Esophagus muscularis mucosa (tissue), 4 donors: ENCODE results near the gene MDGA2. TPM values are rescaled to one million over a fixed set of nuclear protein-coding genes. Genes with fewer than 3 reads are reported as not detected.

ENCODE experiments used
- DNase-seq: peaks from one replicate; pipeline ENCODE4 v3.0.0-alpha.2; 2017; ENCODE audit errors: extremely low spot score
- H3K27ac ChIP-seq, 4 donors: fragments of 200-600 bp; sonication (generic); replicated peaks in 1 of 4; 1 replicate in 3 of 4; 2 replicates in 1 of 4; pipeline ENCODE4 v1.5.1; 2016 to 2019; ENCODE audit warnings: mild to moderate bottlenecking in 1 of 4
- H3K27me3 ChIP-seq, 4 donors: fragments of 200-600 bp; sonication (generic); one replicate each; pipeline versions ENCODE4 v1.5.1 to v1.6.0; 2016 to 2019
- H3K36me3 ChIP-seq, 4 donors: fragments of 200-600 bp; sonication (generic); one replicate each; pipeline ENCODE4 v1.5.1; 2016 to 2019
- H3K4me1 ChIP-seq, 4 donors: fragments of 200-600 bp; sonication (generic); one replicate each; pipeline ENCODE4 v1.5.1; 2016 to 2019
- H3K4me3 ChIP-seq, 4 donors: fragments of 200-600 bp; sonication (generic); 1 replicate in 2 of 4; 2 replicates in 2 of 4; pipeline ENCODE4 v1.5.1; 2016 to 2019; ENCODE audit warnings: mild to moderate bottlenecking in 4 of 4, moderate library complexity in 1 of 4
- H3K9me3 ChIP-seq, 4 donors: fragments of 200-600 bp; sonication (generic); 1 replicate in 3 of 4; 2 replicates in 1 of 4; pipeline ENCODE4 v1.5.1; 2016 to 2019
- CTCF ChIP-seq, 3 experiments: fragments of 200-600 bp in 2 of 3; fragments of 450-650 bp in 1 of 3; sonication (generic) in 2 of 3; IDR thresholded peaks; one replicate each; pipeline ENCODE4 v1.5.1; 2017 to 2019; ENCODE audit warnings: antibody characterized with exemption in 3 of 3, mild to moderate bottlenecking in 2 of 3, moderate library complexity in 1 of 3
- EP300 ChIP-seq: sonication (generic); formaldehyde crosslinking; IDR thresholded peaks from one replicate; pipeline ENCODE4 v1.6.1; 2017; ENCODE audit warnings: antibody characterized with exemption
- POLR2A ChIP-seq: fragments of 450-650 bp; IDR thresholded peaks from one replicate; pipeline ENCODE4 v1.6.1; 2017; ENCODE audit warnings: antibody characterized with exemption, moderate library complexity, mild to moderate bottlenecking, low read depth
- POLR2AphosphoS5 ChIP-seq, 2 donors: sonication (generic); formaldehyde crosslinking; IDR thresholded peaks; one replicate each; pipeline ENCODE4 v1.6.1; 2017; ENCODE audit warnings: antibody characterized with exemption in 2 of 2
- WGBS: methylation state at CpG from one replicate; pipeline ENCODE4 v1.1.5; 2018; 5-methylcytosine and 5-hydroxymethylcytosine counted together
- intact Hi-C: fragments of 100-400 bp; cut with DNase I; formaldehyde crosslinking; loops from one replicate; pipeline ENCODE4 v1.15.1; 2023
- total RNA-seq, 4 donors: library from RNA; depleted of rRNA; stranded (reverse); fragments of >200 nt; gene quantifications; one replicate each; pipeline versions ENCODE4 v1.1.0 to v1.2.1, GENCODE V29; 2016

Gene MDGA2
- total RNA-seq, 4 donors from 2014 or later, result under 0.01 TPM; not detected in 3

DNA sequence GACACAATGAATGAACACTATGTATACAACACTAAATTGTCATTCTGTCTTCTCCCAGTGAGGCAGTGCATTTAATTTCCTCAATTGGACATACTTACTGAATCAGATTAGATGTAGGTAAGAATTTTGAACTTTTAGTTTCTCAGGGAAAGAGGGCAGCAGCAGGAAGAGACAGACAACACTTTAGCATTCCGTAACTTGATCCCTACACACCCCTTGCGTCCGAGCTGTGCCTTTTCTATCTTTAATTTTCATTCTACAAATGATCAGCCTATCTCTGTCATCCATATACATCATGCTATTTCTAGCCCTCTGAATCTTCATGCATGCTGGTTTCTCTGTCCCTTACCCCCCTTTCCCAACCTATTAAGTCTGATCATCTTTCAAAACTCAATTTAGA, 665.8 kb downstream of the MDGA2 start:
- no peaks in the 10 kb centered on the region for H3K36me3 ChIP-seq
- H3K27me3 ChIP-seq, result no peaks in the 10 kb centered on the region
- intact Hi-C loops, result no loop called here
- 43% methylated on average over 3 of the region's 3 CpGs for WGBS
- TF ChIP-seq EP300 (no peak), POLR2A (no peak), POLR2AphosphoS5 (IDR thresholded peaks at IDR 0.05) (no peak), CTCF (IDR thresholded peaks at IDR 0.05) (no peak)
- no peak for DNase-seq
- no peaks in the 10 kb centered on the region for H3K9me3 ChIP-seq
- no peaks in the 10 kb centered on the region for H3K4me1 ChIP-seq
- no peak overlapping the region for H3K4me3 ChIP-seq
- H3K27ac ChIP-seq, result no peak overlapping the region

DNA sequence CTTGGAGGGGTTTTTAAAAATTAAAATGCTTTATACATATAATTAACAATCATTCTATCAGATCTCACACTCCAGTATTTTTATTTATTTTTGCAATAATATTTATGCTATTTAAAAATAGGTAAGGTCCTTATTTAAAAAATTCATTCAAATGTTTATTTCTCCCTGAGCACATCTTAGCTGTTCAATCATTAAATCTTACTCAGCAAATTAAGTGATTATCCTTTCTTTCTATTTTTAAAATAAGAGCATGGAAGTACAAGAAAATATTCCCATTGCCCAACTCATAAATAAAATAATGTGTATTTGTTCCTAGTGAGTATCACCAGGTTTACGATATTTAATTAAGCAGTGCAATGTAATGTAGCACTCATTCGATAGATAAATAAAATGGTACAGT, 666.7 kb downstream of the MDGA2 start:
- no peaks in the 10 kb centered on the region for H3K36me3 ChIP-seq
- DNase-seq, result no peak
- no peak overlapping the region for H3K4me3 ChIP-seq
- intact Hi-C loops, result no loop called here
- 88% methylated on average over 2 of the region's 2 CpGs for WGBS
- no peaks in the 10 kb centered on the region for H3K9me3 ChIP-seq
- no peak overlapping the region for H3K27ac ChIP-seq
- H3K4me1 ChIP-seq, result no peaks in the 10 kb centered on the region
- TF ChIP-seq EP300, result no peak
- TF ChIP-seq POLR2AphosphoS5 (IDR thresholded peaks at IDR 0.05), result no peak
- TF ChIP-seq CTCF (IDR thresholded peaks at IDR 0.05), result no peak
- no peak for TF ChIP-seq POLR2A
- H3K27me3 ChIP-seq, result no peaks in the 10 kb centered on the region

DNA sequence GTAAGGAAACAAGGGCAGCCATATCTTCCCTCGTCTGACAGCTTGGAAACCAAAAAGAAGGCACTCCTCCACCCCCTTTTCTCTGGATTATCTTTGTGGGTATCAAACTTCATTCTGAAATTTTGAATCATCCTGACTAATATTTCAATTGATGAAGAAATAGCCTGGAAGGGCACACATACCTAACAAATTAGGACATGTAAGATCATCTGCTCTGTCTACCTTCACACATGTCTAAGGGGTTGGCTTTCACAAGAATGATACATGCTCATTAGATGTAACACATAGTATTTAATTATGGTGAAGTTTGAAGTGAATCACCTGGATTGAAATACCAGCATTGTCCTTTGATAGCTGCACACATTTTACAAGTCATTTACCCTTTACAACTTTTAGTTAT, 675.7 kb downstream of the MDGA2 start:
- Histone ChIP-seq H3K27ac (no peak overlapping the region), H3K4me3 (no peak overlapping the region), H3K9me3 (no peaks in the 10 kb centered on the region), H3K4me1 (no peaks in the 10 kb centered on the region), H3K27me3 (no peaks in the 10 kb centered on the region), H3K36me3 (no peaks in the 10 kb centered on the region)
- TF ChIP-seq EP300 (no peak), POLR2A (no peak), POLR2AphosphoS5 (IDR thresholded peaks at IDR 0.05) (no peak), CTCF (IDR thresholded peaks at IDR 0.05) (no peak)
- intact Hi-C loops, result no loop called here
- no peak for DNase-seq
- 58% methylated on average over 1 of the region's 1 CpG for WGBS

DNA sequence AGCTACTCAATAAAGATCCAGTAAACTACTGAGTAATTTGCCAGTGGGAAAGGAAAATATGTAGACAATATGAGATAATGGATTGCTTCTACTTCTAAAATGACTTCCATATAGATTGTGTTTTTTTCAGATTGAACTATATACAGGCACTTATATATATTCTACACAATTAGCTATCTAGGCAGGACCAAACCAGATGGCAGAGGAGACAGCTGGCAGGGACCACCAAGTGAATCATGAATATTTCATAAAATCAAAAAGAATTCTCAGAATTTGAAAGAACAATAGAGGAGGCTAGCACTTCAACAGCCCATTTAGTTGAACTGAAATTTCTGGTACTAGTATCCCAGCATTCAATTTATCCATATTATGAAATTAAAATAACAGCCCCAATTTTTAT, 685.8 kb downstream of the MDGA2 start:
- Histone ChIP-seq H3K4me1 (no peaks in the 10 kb centered on the region), H3K36me3 (no peaks in the 10 kb centered on the region), H3K27me3 (no peaks in the 10 kb centered on the region), H3K9me3 (no peaks in the 10 kb centered on the region), H3K4me3 (no peak overlapping the region), H3K27ac (no peak overlapping the region)
- intact Hi-C loops, result no loop called here
- TF ChIP-seq CTCF (IDR thresholded peaks at IDR 0.05) (no peak), POLR2AphosphoS5 (IDR thresholded peaks at IDR 0.05) (no peak), EP300 (no peak), POLR2A (no peak)
- no peak for DNase-seq

DNA sequence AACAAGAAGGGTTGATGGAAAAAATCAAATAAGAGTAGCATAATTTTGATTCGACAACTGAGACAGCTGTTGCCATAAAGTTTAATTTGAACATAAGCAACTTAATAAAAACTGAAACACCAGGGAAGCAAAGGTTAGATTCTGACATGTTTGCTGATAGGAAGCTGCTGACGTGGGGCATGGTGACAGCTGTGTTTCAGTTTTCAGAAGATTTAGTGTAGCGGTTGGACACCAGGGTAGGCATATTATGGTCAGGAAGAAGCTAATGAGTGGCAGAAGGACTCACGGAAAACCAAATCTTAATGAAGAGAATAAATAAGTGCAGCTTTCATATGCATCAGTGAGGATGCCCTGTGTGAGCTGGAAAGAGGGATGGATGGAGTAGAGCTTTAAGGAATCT, 687.1 kb downstream of the MDGA2 start:
- TF ChIP-seq CTCF (IDR thresholded peaks at IDR 0.05), result no peak
- no peak for TF ChIP-seq EP300
- TF ChIP-seq POLR2A, result no peak
- no peak for TF ChIP-seq POLR2AphosphoS5 (IDR thresholded peaks at IDR 0.05)
- Histone ChIP-seq H3K27me3 (no peaks in the 10 kb centered on the region), H3K36me3 (no peaks in the 10 kb centered on the region), H3K4me1 (no peaks in the 10 kb centered on the region), H3K27ac (no peak overlapping the region), H3K9me3 (no peaks in the 10 kb centered on the region), H3K4me3 (no peak overlapping the region)
- intact Hi-C loops, result no loop called here
- no peak for DNase-seq
- WGBS, result 68% methylated on average over 4 of the region's 4 CpGs
